Transverse colon (tissue), 4 donors: Measurements from ENCODE around the gene CLDN20.

ENCODE experiments used
- EP300 ChIP-seq: sonication (generic); formaldehyde crosslinking; IDR thresholded peaks from one replicate; pipeline ENCODE4 v1.6.1; 2017; ENCODE audit warnings: antibody characterized with exemption, low read depth
- POLR2A ChIP-seq: fragments of 450-650 bp; IDR thresholded peaks from one replicate; pipeline ENCODE4 v1.6.1; 2016; ENCODE audit warnings: antibody characterized with exemption, mild to moderate bottlenecking, moderate library complexity
- POLR2AphosphoS5 ChIP-seq, 3 donors: sonication (generic); formaldehyde crosslinking; IDR thresholded peaks; one replicate each; pipeline ENCODE4 v1.6.1; 2016; ENCODE audit warnings: antibody characterized with exemption in 3 of 3
- TF ChIP-seq, protein P1 (sequence below), 5 experiments: fragments of 200-600 bp in 3 of 5; fragments of 450-650 bp in 2 of 5; sonication (generic) in 3 of 5; IDR thresholded peaks; 1 replicate in 2 of 5; 2 replicates in 3 of 5; pipeline ENCODE4 v1.5.1; 2016 to 2017; ENCODE audit warnings: antibody characterized with exemption in 5 of 5, inconsistent platforms in 3 of 5, mild to moderate bottlenecking in 2 of 5, moderate library complexity in 1 of 5

GRCh38 chr6:155234687-155235086 is 29.1 kb upstream of the CLDN20 start:
- TF ChIP-seq EP300 (no peak), POLR2AphosphoS5 (IDR thresholded peaks at IDR 0.05) (no peak), POLR2A (no peak)
- TF ChIP-seq, protein P1, sequence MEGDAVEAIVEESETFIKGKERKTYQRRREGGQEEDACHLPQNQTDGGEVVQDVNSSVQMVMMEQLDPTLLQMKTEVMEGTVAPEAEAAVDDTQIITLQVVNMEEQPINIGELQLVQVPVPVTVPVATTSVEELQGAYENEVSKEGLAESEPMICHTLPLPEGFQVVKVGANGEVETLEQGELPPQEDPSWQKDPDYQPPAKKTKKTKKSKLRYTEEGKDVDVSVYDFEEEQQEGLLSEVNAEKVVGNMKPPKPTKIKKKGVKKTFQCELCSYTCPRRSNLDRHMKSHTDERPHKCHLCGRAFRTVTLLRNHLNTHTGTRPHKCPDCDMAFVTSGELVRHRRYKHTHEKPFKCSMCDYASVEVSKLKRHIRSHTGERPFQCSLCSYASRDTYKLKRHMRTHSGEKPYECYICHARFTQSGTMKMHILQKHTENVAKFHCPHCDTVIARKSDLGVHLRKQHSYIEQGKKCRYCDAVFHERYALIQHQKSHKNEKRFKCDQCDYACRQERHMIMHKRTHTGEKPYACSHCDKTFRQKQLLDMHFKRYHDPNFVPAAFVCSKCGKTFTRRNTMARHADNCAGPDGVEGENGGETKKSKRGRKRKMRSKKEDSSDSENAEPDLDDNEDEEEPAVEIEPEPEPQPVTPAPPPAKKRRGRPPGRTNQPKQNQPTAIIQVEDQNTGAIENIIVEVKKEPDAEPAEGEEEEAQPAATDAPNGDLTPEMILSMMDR (IDR thresholded peaks at IDR 0.05) = no peak
